GM10266 (cell line): Measurements from ENCODE around the gene PTPRA.

Experiments
- DNase-seq: peaks from one replicate; pipeline ENCODE4 v3.0.0; 2012; ENCODE audit errors: extremely low spot score
- TF ChIP-seq, protein P1 (sequence below): IDR thresholded peaks from 2 replicates; pipeline ENCODE4 v1.5.1; 2012; ENCODE audit warnings: mild to moderate bottlenecking, low read depth; ENCODE audit not compliant: control insufficient read depth, insufficient read depth; ENCODE audit errors: missing control alignments

Gene PTPRA

DNA sequence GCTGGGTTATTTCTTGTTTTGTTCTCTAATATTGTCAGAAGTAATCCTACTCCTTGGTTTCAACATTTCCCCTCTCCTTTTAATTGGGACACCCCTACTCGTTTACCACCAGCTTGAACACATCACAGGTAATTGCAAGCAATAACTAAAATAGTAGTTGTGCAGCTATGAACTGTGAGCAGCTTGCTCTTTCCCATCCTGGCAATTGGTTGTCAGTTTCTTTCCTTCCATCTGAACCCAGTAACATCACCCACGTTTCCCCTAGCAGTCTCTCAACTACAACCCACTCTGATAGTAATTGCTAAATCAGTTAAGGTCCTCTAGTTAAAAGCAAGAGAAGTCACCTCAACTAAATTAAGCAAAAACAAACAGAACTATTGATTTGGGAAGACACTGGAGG is 122.5 kb downstream of the PTPRA start:
- TF ChIP-seq, protein P1, sequence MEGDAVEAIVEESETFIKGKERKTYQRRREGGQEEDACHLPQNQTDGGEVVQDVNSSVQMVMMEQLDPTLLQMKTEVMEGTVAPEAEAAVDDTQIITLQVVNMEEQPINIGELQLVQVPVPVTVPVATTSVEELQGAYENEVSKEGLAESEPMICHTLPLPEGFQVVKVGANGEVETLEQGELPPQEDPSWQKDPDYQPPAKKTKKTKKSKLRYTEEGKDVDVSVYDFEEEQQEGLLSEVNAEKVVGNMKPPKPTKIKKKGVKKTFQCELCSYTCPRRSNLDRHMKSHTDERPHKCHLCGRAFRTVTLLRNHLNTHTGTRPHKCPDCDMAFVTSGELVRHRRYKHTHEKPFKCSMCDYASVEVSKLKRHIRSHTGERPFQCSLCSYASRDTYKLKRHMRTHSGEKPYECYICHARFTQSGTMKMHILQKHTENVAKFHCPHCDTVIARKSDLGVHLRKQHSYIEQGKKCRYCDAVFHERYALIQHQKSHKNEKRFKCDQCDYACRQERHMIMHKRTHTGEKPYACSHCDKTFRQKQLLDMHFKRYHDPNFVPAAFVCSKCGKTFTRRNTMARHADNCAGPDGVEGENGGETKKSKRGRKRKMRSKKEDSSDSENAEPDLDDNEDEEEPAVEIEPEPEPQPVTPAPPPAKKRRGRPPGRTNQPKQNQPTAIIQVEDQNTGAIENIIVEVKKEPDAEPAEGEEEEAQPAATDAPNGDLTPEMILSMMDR = no peak
- DNase-seq = no peak

GRCh38 chr20:2998728-2999127 is 125.4 kb downstream of the PTPRA start:
- DNase-seq = no peak
- TF ChIP-seq, protein P1 = no peak

DNA sequence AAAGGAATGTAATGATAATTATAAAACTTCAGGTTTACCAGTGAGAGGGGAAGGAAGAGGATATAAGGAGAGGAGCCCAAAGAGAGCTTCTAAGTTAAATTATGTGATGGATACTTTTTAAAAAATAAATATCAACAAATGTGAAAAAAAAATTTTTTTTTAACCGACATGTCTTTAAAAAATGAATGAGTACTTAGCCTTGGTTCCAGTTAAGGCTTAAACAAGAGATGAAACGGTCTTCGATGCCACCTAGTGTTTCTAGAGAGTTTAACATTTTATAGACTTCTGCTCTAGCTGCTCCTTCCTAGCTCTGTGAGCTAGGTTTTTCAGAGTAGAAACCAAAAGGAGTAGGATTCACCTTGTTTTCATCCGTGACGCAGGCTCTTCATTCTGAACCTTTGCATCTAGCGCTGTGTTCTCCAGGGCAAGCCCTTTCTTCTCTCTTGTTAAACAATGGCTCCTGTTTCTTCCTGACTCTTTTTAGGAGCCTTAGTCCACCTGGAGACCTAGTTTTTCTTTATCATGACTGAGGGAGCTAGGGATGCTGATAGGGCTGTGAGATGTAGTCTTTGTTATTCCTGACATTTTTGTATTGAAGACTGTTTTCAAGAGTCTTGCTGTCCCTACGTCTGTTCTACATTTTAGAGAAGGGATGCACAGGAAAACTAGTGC is 127.7 kb downstream of the PTPRA start:
- TF ChIP-seq, protein P1 = peak; percentile 41
- peak; percentile 63 for DNase-seq

DNA sequence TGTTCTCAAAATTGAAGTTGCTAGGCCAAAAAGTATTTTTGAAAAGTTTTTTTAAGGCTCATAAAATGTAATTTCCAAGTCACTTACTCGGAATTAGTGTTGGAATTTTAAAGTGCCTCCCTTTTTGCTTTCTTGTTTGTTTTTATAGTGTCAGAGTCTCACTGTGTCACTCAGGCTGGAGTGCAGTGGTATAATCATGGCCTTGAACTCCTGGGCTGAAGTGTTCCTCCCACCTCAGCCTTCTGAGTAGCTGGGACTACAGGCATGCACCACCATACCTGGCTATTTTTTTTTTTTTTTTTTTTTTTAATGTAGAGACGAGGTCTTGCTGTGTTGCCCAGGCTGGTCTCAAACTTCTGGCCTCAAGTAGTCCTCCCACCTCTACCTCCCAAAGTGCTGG is 130.1 kb downstream of the PTPRA start:
- TF ChIP-seq, protein P1 = no peak
- DNase-seq = no peak

DNA sequence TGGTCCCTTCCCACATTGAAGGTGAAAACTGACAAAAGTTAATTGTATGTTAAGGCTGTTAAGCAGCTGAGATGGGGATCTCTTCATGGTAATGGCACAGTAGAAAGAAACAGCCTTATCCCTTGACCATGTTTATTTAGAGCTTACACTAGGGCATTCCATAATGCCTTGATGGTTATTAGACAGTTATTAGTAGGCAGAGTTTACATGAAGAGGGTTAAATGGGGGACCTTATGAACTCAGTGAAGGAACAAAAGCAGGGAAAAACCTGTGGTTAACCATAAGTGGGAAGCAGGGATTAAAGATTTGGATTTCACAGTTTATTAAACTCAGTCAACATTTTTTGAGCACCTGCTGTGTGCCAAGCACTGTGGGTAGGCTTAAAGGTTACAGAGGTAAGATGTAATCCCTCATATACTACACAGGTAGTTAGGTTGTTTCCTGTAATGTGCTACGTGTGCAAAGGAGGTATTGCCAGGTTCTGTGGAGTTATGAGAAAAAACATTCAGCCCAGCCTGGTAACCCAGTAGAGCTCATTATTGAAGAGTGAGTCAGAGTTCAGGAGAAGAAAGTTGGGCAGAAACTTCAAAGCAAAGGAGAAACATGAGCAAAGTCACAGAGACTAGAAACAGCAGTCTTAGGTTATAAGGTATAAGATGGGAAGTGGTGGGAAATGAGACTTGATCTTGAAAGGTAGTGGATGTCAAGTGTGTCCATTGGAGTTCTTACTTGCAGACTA is 137.9 kb downstream of the PTPRA start:
- TF ChIP-seq, protein P1 = no peak
- no peak for DNase-seq

DNA sequence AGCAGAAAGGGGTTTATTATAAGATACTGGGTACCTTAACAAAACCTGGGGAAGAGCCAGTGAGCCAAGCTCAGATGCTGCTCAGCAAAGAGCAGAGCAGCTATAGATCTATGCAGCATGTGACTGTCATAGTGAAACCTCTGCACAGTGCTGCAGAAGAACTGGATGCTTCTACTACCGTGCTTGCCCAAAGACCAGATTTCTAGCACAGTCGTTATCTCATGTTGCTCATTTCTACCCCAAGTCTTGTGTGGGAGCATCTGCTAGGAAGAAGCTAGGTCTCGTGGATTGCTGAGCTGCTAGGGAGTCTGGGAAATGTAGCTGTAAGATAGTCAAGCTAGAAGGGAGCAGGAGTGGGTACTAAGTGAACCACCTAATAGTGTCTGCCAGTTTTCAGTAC is 138.5 kb downstream of the PTPRA start:
- TF ChIP-seq, protein P1 = no peak

GRCh38 chr20:3013771-3014170 is 140.5 kb downstream of the PTPRA start:
- DNase-seq = no peak
- TF ChIP-seq, protein P1 = no peak

More for the DNA sequence above, 138.5 kb downstream of the PTPRA start:
- DNase-seq = no peak
